Tibial nerve (tissue), 4 donors: Measurements from ENCODE around the gene TMEM131L. TPM values are rescaled to one million over a fixed set of nuclear protein-coding genes. Genes with fewer than 3 reads are reported as not detected.
A peak's percentile ranks its signal among the peaks of the same experiment; 100 is the strongest.

Experiments
- DNase-seq, 2 donors: peaks; one replicate each; pipeline ENCODE4 v3.0.0-alpha.2; 2019; ENCODE audit warnings: low spot score in 2 of 2
- H3K27ac ChIP-seq, 4 donors: fragments of 200-600 bp; sonication (generic) in 3 of 4; one replicate each; pipeline ENCODE4 v1.5.1; 2017 to 2019; ENCODE audit warnings: mild to moderate bottlenecking in 1 of 4
- H3K27me3 ChIP-seq, 2 donors: fragments of 200-600 bp; sonication (generic) in 1 of 2; one replicate each; pipeline versions ENCODE4 v1.5.1 to v1.6.0; 2017 to 2019
- H3K36me3 ChIP-seq, 3 donors: fragments of 200-600 bp; sonication (generic); one replicate each; pipeline ENCODE4 v1.5.1; 2018 to 2019
- H3K4me1 ChIP-seq, 4 donors: fragments of 200-600 bp; sonication (generic) in 3 of 4; one replicate each; pipeline ENCODE4 v1.5.1; 2017 to 2019
- H3K4me3 ChIP-seq, 4 donors: fragments of 200-600 bp; sonication (generic) in 3 of 4; one replicate each; pipeline ENCODE4 v1.5.1; 2017 to 2019; ENCODE audit warnings: mild to moderate bottlenecking in 1 of 4, moderate library complexity in 1 of 4
- H3K9me3 ChIP-seq, 4 donors: fragments of 200-600 bp; sonication (generic) in 3 of 4; one replicate each; pipeline ENCODE4 v1.5.1; 2017 to 2019
- CTCF ChIP-seq, 5 experiments: fragments of 200-600 bp in 3 of 5; fragments of 450-650 bp in 2 of 5; sonication (generic) in 3 of 5; IDR thresholded peaks; one replicate each; pipeline ENCODE4 v1.5.1; 2016 to 2019; ENCODE audit warnings: antibody characterized with exemption in 5 of 5, mild to moderate bottlenecking in 3 of 5, moderate library complexity in 2 of 5
- EP300 ChIP-seq, 2 donors: sonication (generic); formaldehyde crosslinking; IDR thresholded peaks; one replicate each; pipeline ENCODE4 v1.6.1; 2017; ENCODE audit warnings: antibody characterized with exemption in 2 of 2, mild to moderate bottlenecking in 1 of 2
- POLR2A ChIP-seq, 2 donors: fragments of 450-650 bp; IDR thresholded peaks; one replicate each; pipeline ENCODE4 v1.6.1; 2017; ENCODE audit warnings: antibody characterized with exemption in 2 of 2, mild to moderate bottlenecking in 2 of 2, moderate library complexity in 2 of 2
- WGBS, 2 donors: methylation state at CpG; one replicate each; pipeline ENCODE4 v1.1.5; 2018; 5-methylcytosine and 5-hydroxymethylcytosine counted together
- total RNA-seq, 4 donors: library from RNA; depleted of rRNA; stranded (reverse); fragments of >200 nt; gene quantifications; one replicate each; pipeline ENCODE4 v1.1.0, GENCODE V29; 2016

TMEM131L gene
- total RNA-seq, 4 donors from 2014 or later, result 8.7 to 19.9 (median 12.1) TPM

- Histone ChIP-seq H3K36me3 (peaks cover 0 to 21% (median 0%) of the 10 kb centered on the region in 3 donors), H3K4me1 (peaks cover 0 to 13% (median 2%) of the 10 kb centered on the region in 4 donors), H3K27me3 (no peaks in the 10 kb centered on the region), H3K9me3 (no peaks in the 10 kb centered on the region), H3K27ac (no peak overlapping the region), H3K4me3 (no peak overlapping the region)
- peak in 1 of 2 donors; percentile 19 for TF ChIP-seq EP300 (IDR thresholded peaks at IDR 0.05)
- TF ChIP-seq POLR2A (IDR thresholded peaks at IDR 0.05), result no peak
- no peak for TF ChIP-seq CTCF (IDR thresholded peaks at IDR 0.05)
- 23 to 25% methylated on average over 5 of the region's 5 CpGs for WGBS, 2 donors
- DNase-seq, result peak; percentile 47 to 55
These were observed 89.7 kb downstream of the TMEM131L start for GRCh38 chr4:153555730-153556434.

- no peak for DNase-seq
- Histone ChIP-seq H3K4me1 (peaks cover 0 to 13% (median 2%) of the 10 kb centered on the region in 4 donors), H3K27ac (no peak overlapping the region), H3K27me3 (no peaks in the 10 kb centered on the region), H3K36me3 (peaks cover 0 to 27% (median 0%) of the 10 kb centered on the region in 3 donors), H3K9me3 (no peaks in the 10 kb centered on the region), H3K4me3 (no peak overlapping the region)
- TF ChIP-seq CTCF (IDR thresholded peaks at IDR 0.05), result no peak
- TF ChIP-seq EP300 (IDR thresholded peaks at IDR 0.05), result no peak
- no peak for TF ChIP-seq POLR2A (IDR thresholded peaks at IDR 0.05)
- WGBS, 2 donors, result 72 to 73% methylated on average over 3 of the region's 3 CpGs
These were observed 90.3 kb downstream of the TMEM131L start for GRCh38 chr4:153556435-153556815.

GRCh38 chr4:153560908-153561307, 94.7 kb downstream of the TMEM131L start:
- Histone ChIP-seq H3K36me3 (peaks cover 0 to 29% (median 0%) of the 10 kb centered on the region in 3 donors), H3K4me1 (peaks cover 0 to 15% (median 0%) of the 10 kb centered on the region in 4 donors)
- 81 to 95% methylated on average over 1 of the region's 1 CpG for WGBS, 2 donors

GRCh38 chr4:153564630-153565525, 98.7 kb downstream of the TMEM131L start:
- H3K36me3 ChIP-seq, result peaks cover 0 to 18% (median 0%) of the 10 kb centered on the region in 3 donors
- H3K27me3 ChIP-seq, result no peaks in the 10 kb centered on the region
- TF ChIP-seq POLR2A (IDR thresholded peaks at IDR 0.05) (no peak), EP300 (IDR thresholded peaks at IDR 0.05) (no peak), CTCF (IDR thresholded peaks at IDR 0.05) (no peak)
- H3K4me1 ChIP-seq, result peaks cover 0 to 11% (median 0%) of the 10 kb centered on the region in 4 donors
- H3K9me3 ChIP-seq, result no peaks in the 10 kb centered on the region
- peak overlapping the region in 2 of 4 donors; percentile 5 to 37 for H3K27ac ChIP-seq
- no peak overlapping the region for H3K4me3 ChIP-seq
- WGBS, 2 donors, result 48 to 50% methylated on average over 7 of the region's 7 CpGs
- no peak for DNase-seq

More at GRCh38 chr4:153560908-153561307, 94.7 kb downstream of the TMEM131L start:
- no peak for TF ChIP-seq CTCF (IDR thresholded peaks at IDR 0.05)
- TF ChIP-seq EP300 (IDR thresholded peaks at IDR 0.05), result no peak
- TF ChIP-seq POLR2A (IDR thresholded peaks at IDR 0.05), result no peak
- no peak overlapping the region for H3K4me3 ChIP-seq
- H3K9me3 ChIP-seq, result no peaks in the 10 kb centered on the region
- H3K27me3 ChIP-seq, result no peaks in the 10 kb centered on the region
- H3K27ac ChIP-seq, result no peak overlapping the region
- no peak for DNase-seq
